ENCODE results near the gene CD34.

Gene CD34

GRCh38 chr1:207869859-207870258, 41.1 kb downstream of the CD34 start:
- Histone ChIP-seq H2AFZ (ENCODE audit: low read length) (no peak overlapping the region), H3K27ac (ENCODE audit: low read depth, low read length, poor library complexity, severe bottlenecking) (peak overlapping the region; percentile 92)

GRCh38 chr1:207868774-207869721, 41.9 kb downstream of the CD34 start:
- H3K79me2 ChIP-seq (ENCODE audit: insufficient read depth, low read length), result no peaks in the 10 kb centered on the region
- TF ChIP-seq CTCF (IDR thresholded peaks at IDR 0.05; ENCODE audit: low read length), result peak; percentile 49
- TF ChIP-seq EZH2 (IDR thresholded peaks at IDR 0.05; ENCODE audit: borderline replicate concordance, low read length), result no peak

More at GRCh38 chr1:207869859-207870258, 41.1 kb downstream of the CD34 start:
- peak overlapping the region; percentile 92; the same call in 1 of the 2 replicates for H3K9ac ChIP-seq (ENCODE audit: low read length)
- 0 out of 2 replicates have a peak, but pooled peaks cover 3% of the 10 kb centered on the region for H3F3A ChIP-seq (ENCODE audit: insufficient read depth, low read length)
- no peaks in the 10 kb centered on the region for H3K9me2 ChIP-seq (ENCODE audit: low read depth, low read length)
- peak overlapping the region; percentile 91 for H3K4me2 ChIP-seq (ENCODE audit: low read length)
- no peak for TF ChIP-seq EZH2 (IDR thresholded peaks at IDR 0.05; ENCODE audit: borderline replicate concordance, low read length)
- no peak for TF ChIP-seq CTCF (IDR thresholded peaks at IDR 0.05; ENCODE audit: low read length)
- no peaks in the 10 kb centered on the region for H3K9me3 ChIP-seq (ENCODE audit: low read length)
- H3K27me3 ChIP-seq (ENCODE audit: insufficient read depth, low read length), result no peaks in the 10 kb centered on the region
- H4K20me1 ChIP-seq (ENCODE audit: insufficient read depth, low read length), result no peaks in the 10 kb centered on the region
- H3K36me3 ChIP-seq (ENCODE audit: insufficient read depth, low read length), result peaks cover 16% of the 10 kb centered on the region; the same call in 1 of the 2 replicates
- peaks cover 92% of the 10 kb centered on the region for H3K4me1 ChIP-seq (ENCODE audit: insufficient read depth, low read length, severe bottlenecking)
- no peaks in the 10 kb centered on the region for H3K79me2 ChIP-seq (ENCODE audit: insufficient read depth, low read length)
- H3K4me3 ChIP-seq (ENCODE audit: low read depth, low read length, poor library complexity, severe bottlenecking), result peak overlapping the region; percentile 86

GRCh38 chr1:207868251-207868773, 42.6 kb downstream of the CD34 start:
- Histone ChIP-seq H3K4me1 (ENCODE audit: insufficient read depth, low read length, severe bottlenecking) (peaks cover 92% of the 10 kb centered on the region), H3K9me3 (ENCODE audit: low read length) (no peaks in the 10 kb centered on the region), H3F3A (ENCODE audit: insufficient read depth, low read length) (0 out of 2 replicates have a peak, but pooled peaks cover 3% of the 10 kb centered on the region), H2AFZ (ENCODE audit: low read length) (no peak overlapping the region), H3K27ac (ENCODE audit: low read depth, low read length, poor library complexity, severe bottlenecking) (peak overlapping the region; percentile 72), H3K4me2 (ENCODE audit: low read length) (peak overlapping the region; percentile 94), H4K20me1 (ENCODE audit: insufficient read depth, low read length) (no peaks in the 10 kb centered on the region), H3K4me3 (ENCODE audit: low read depth, low read length, poor library complexity, severe bottlenecking) (peak overlapping the region; percentile 86), H3K27me3 (ENCODE audit: insufficient read depth, low read length) (no peaks in the 10 kb centered on the region), H3K36me3 (ENCODE audit: insufficient read depth, low read length) (peaks cover 17% of the 10 kb centered on the region; the same call in 1 of the 2 replicates), H3K9ac (ENCODE audit: low read length) (peak overlapping the region; percentile 92), H3K9me2 (ENCODE audit: low read depth, low read length) (no peaks in the 10 kb centered on the region), H3K79me2 (ENCODE audit: insufficient read depth, low read length) (no peaks in the 10 kb centered on the region)
- TF ChIP-seq EZH2 (IDR thresholded peaks at IDR 0.05; ENCODE audit: borderline replicate concordance, low read length), result no peak
- TF ChIP-seq CTCF (IDR thresholded peaks at IDR 0.05; ENCODE audit: low read length), result no peak

More at GRCh38 chr1:207868774-207869721, 41.9 kb downstream of the CD34 start:
- H3K27ac ChIP-seq (ENCODE audit: low read depth, low read length, poor library complexity, severe bottlenecking), result peak overlapping the region; percentile 92
- peak overlapping the region; percentile 94 for H2AFZ ChIP-seq (ENCODE audit: low read length)
- H3K36me3 ChIP-seq (ENCODE audit: insufficient read depth, low read length), result peaks cover 16% of the 10 kb centered on the region; the same call in 1 of the 2 replicates
- H3K9ac ChIP-seq (ENCODE audit: low read length), result peak overlapping the region; percentile 92
- H3K4me2 ChIP-seq (ENCODE audit: low read length), result peak overlapping the region; percentile 94
- no peaks in the 10 kb centered on the region for H3K9me3 ChIP-seq (ENCODE audit: low read length)
- peak overlapping the region; percentile 86 for H3K4me3 ChIP-seq (ENCODE audit: low read depth, low read length, poor library complexity, severe bottlenecking)
- 0 out of 2 replicates have a peak, but pooled peaks cover 3% of the 10 kb centered on the region for H3F3A ChIP-seq (ENCODE audit: insufficient read depth, low read length)
- H4K20me1 ChIP-seq (ENCODE audit: insufficient read depth, low read length), result no peaks in the 10 kb centered on the region
- peaks cover 92% of the 10 kb centered on the region for H3K4me1 ChIP-seq (ENCODE audit: insufficient read depth, low read length, severe bottlenecking)
- no peaks in the 10 kb centered on the region for H3K27me3 ChIP-seq (ENCODE audit: insufficient read depth, low read length)
- no peaks in the 10 kb centered on the region for H3K9me2 ChIP-seq (ENCODE audit: low read depth, low read length)
